H4 (cell line): Measurements from ENCODE around the gene SPNS1. TPM values are rescaled to one million over a fixed set of nuclear protein-coding genes. Genes with fewer than 3 reads are reported as not detected.
"Not testable (repeated sequence)": the region's sequence is repeated elsewhere in the genome, so short reads cannot be mapped to it uniquely, and the experiment has no call there.

ENCODE experiments used
- DNase-seq: peaks from one replicate; pipeline ENCODE4 v3.0.0-alpha.2; 2015; ENCODE audit warnings: low spot score
- total RNA-seq: library from RNA; depleted of rRNA; stranded (reverse); fragments of >200 nt; shearing (Covaris generic); gene quantifications from 2 replicates; pipeline ENCODE4 v1.2.3, GENCODE V29; 2014; rRNA removed

Gene SPNS1
- total RNA-seq: 16.6 and 22.1 TPM in 2 replicates

GRCh38 chr16:28974437-28975157 lies at the start of gene SPNS1:
Gene SPNS1 (plus strand): TSS chr16:28974778. CDS start chr16:28975152, 374 bp downstream.
- peak; percentile 93 for DNase-seq

GRCh38 chr16:28925386-28926228 lies 49.0 kb upstream of the SPNS1 start:
- DNase-seq: peak; percentile 75

- DNase-seq: not testable (repeated sequence)
Measured at GRCh38 chr16:28926284-28926683, 48.3 kb upstream of the SPNS1 start.

- no peak for DNase-seq
Measured at GRCh38 chr16:28927815-28928214, 46.8 kb upstream of the SPNS1 start.

- DNase-seq: no peak
Measured at GRCh38 chr16:28930203-28930602, 44.4 kb upstream of the SPNS1 start.

- DNase-seq: no peak
Measured at GRCh38 chr16:28930652-28931051, 43.9 kb upstream of the SPNS1 start.

GRCh38 chr16:28931801-28932225 lies 42.8 kb upstream of the SPNS1 start, which contains the start of gene CD19:
Gene CD19 (plus strand): TSS chr16:28931971. CDS start chr16:28932001, 30 bp downstream.
- DNase-seq: no peak

GRCh38 chr16:28932339-28933141 lies 42.0 kb upstream of the SPNS1 start:
- no peak for DNase-seq

GRCh38 chr16:28933171-28933570 lies 41.4 kb upstream of the SPNS1 start:
- no peak for DNase-seq

- DNase-seq: no peak
Measured at GRCh38 chr16:28935346-28935745, 39.2 kb upstream of the SPNS1 start.

GRCh38 chr16:28935924-28936783 lies 38.4 kb upstream of the SPNS1 start:
- DNase-seq: no peak

GRCh38 chr16:28936784-28937155 lies 37.8 kb upstream of the SPNS1 start:
- DNase-seq: no peak

- DNase-seq: no peak
Measured at GRCh38 chr16:28937222-28937876, 37.2 kb upstream of the SPNS1 start.

GRCh38 chr16:28938721-28939120 lies 35.9 kb upstream of the SPNS1 start:
- no peak for DNase-seq

GRCh38 chr16:28939825-28940224 lies 34.8 kb upstream of the SPNS1 start:
- not testable (repeated sequence) for DNase-seq

GRCh38 chr16:28943281-28943680 lies 31.3 kb upstream of the SPNS1 start:
- no peak for DNase-seq

- DNase-seq: no peak
Measured at GRCh38 chr16:28946681-28947080, 27.9 kb upstream of the SPNS1 start.

GRCh38 chr16:28950648-28951409 lies 23.7 kb upstream of the SPNS1 start, which contains the start of gene NFATC2IP:
Gene NFATC2IP (plus strand): TSS chr16:28950937. CDS start chr16:28951012, 75 bp downstream.
- peak; percentile 100 for DNase-seq

- no peak for DNase-seq
Measured at GRCh38 chr16:28951410-28951943, 23.1 kb upstream of the SPNS1 start.
